H1 (cell line): ENCODE measurements around the gene PARD3. TPM values are rescaled to one million over a fixed set of nuclear protein-coding genes. Genes with fewer than 3 reads are reported as not detected.

Source experiments
- CTCF ChIA-PET: fragments of 300-600 bp; sonication (Branson Sonifier 250); formaldehyde crosslinking; loops from one replicate; lab custom pipeline; 2021; ENCODE audit not compliant: partially characterized antibody; lab: Charles Lee
- POLR2A ChIA-PET: fragments of 300-600 bp; sonication (Branson Sonifier 250); formaldehyde crosslinking; loops from one replicate; lab custom pipeline; 2021; ENCODE audit warnings: inconsistent platforms; ENCODE audit not compliant: partially characterized antibody; lab: Charles Lee
- DNase-seq, 2 experiments: peaks; one replicate each; pipeline versions ENCODE4 v3.0.0 to v3.0.0-alpha.2; 2010 to 2022; ENCODE audit warnings: low spot score in 2 of 2, low read depth in 1 of 2, mixed read lengths in 1 of 2
- FAIRE-seq: peaks from 2 replicates; lab custom pipeline; 2011; peaks lifted over from hg19 to GRCh38; lab: Jason Lieb, UNC
- H2AFZ ChIP-seq: 2 replicates; pipeline ENCODE4 v1.8.1; 2012; ENCODE audit warnings: low read length, inconsistent platforms
- H2AK5ac ChIP-seq: 2 replicates; pipeline ENCODE4 v1.6.1; 2013; ENCODE audit warnings: low read depth, low read length
- H2BK120ac ChIP-seq: replicated peaks from 2 replicates; pipeline ENCODE3; 2013; ENCODE audit warnings: low read depth, low read length, inconsistent platforms
- H2BK12ac ChIP-seq: 2 replicates; pipeline ENCODE4 v1.6.1; 2013; ENCODE audit warnings: low read depth, low read length
- H2BK15ac ChIP-seq: 2 replicates; pipeline ENCODE4 v1.6.1; 2013; ENCODE audit warnings: low read length
- H2BK20ac ChIP-seq: 2 replicates; pipeline ENCODE4 v1.6.1; 2013; ENCODE audit warnings: low read length
- H2BK5ac ChIP-seq: 2 replicates; pipeline ENCODE4 v1.6.1; 2013; ENCODE audit warnings: low read depth, low read length
- H3K14ac ChIP-seq: 2 replicates; pipeline ENCODE4 v1.6.1; 2013; ENCODE audit warnings: inconsistent platforms; ENCODE audit not compliant: insufficient read length
- H3K18ac ChIP-seq: 2 replicates; pipeline ENCODE4 v1.6.1; 2013; ENCODE audit warnings: low read length; ENCODE audit errors: extremely low read depth
- H3K23ac ChIP-seq: 2 replicates; pipeline ENCODE4 v1.6.1; 2013; ENCODE audit warnings: inconsistent platforms; ENCODE audit not compliant: insufficient read length
- H3K23me2 ChIP-seq: 2 replicates; pipeline ENCODE4 v1.6.1; 2013; ENCODE audit warnings: low read depth, low read length
- H3K27ac ChIP-seq: 2 replicates; pipeline ENCODE4 v1.6.1; 2011; ENCODE audit warnings: low read depth, low read length, inconsistent platforms
- H3K27me3 ChIP-seq, 4 experiments: replicated peaks in 1 of 4; 1 replicate in 1 of 4; 2 replicates in 3 of 4; pipeline versions ENCODE4 v1.6.1 to v1.8.1; 2011 to 2013; ENCODE audit warnings: low read length in 3 of 4, mild to moderate bottlenecking in 3 of 4, inconsistent platforms in 2 of 4, mixed read lengths in 2 of 4, moderate library complexity in 1 of 4; ENCODE audit not compliant: control insufficient read depth in 3 of 4, insufficient read depth in 3 of 4; ENCODE audit errors: extremely low read depth in 1 of 4
- H3K36me3 ChIP-seq, 4 experiments: 2 replicates each; pipeline versions ENCODE4 v1.6.1 to v1.8.1; 2011 to 2013; ENCODE audit warnings: mild to moderate bottlenecking in 4 of 4, low read length in 3 of 4, moderate library complexity in 2 of 4, control low read depth in 1 of 4, inconsistent platforms in 1 of 4; ENCODE audit not compliant: insufficient read depth in 4 of 4, control insufficient read depth in 2 of 4
- H3K4ac ChIP-seq: replicated peaks from 2 replicates; pipeline ENCODE3; 2013; ENCODE audit warnings: low read length, low read depth, mixed read lengths, inconsistent platforms; ENCODE audit not compliant: insufficient read length
- H3K4me1 ChIP-seq, 4 experiments: replicated peaks in 1 of 4; 1 replicate in 1 of 4; 2 replicates in 3 of 4; pipeline versions ENCODE4 v1.6.1 to v1.8.1; 2011 to 2013; ENCODE audit warnings: low read length in 3 of 4, inconsistent platforms in 2 of 4, mixed read lengths in 1 of 4; ENCODE audit not compliant: insufficient read depth in 4 of 4, control insufficient read depth in 3 of 4
- H3K4me2 ChIP-seq, 2 experiments: 2 replicates each; pipeline versions ENCODE4 v1.6.1 to v1.8.1; 2011 to 2013; ENCODE audit warnings: low read depth in 2 of 2, low read length in 2 of 2, control low read depth in 1 of 2, inconsistent platforms in 1 of 2, mild to moderate bottlenecking in 1 of 2; ENCODE audit not compliant: insufficient read depth in 1 of 2
- H3K4me3 ChIP-seq, 4 experiments: fragments of 200-600, 300-600 bp in 1 of 4; sonication (generic), shearing (Covaris generic), sonication (Bioruptor Twin) in 1 of 4; 2 replicates each; pipeline versions ENCODE4 v1.5.1 to v1.8.1; 2011 to 2016; ENCODE audit warnings: low read length in 4 of 4, low read depth in 3 of 4, control low read depth in 2 of 4, inconsistent platforms in 2 of 4, mild to moderate bottlenecking in 2 of 4, mixed read lengths in 1 of 4, moderate library complexity in 1 of 4; ENCODE audit not compliant: insufficient read depth in 2 of 4; ENCODE audit errors: extremely low read depth in 1 of 4
- H3K56ac ChIP-seq: replicated peaks from 2 replicates; pipeline ENCODE3; 2013; ENCODE audit warnings: low read depth, mild to moderate bottlenecking, mixed read lengths, low read length, inconsistent platforms; ENCODE audit not compliant: insufficient read length
- H3K79me1 ChIP-seq: 2 replicates; pipeline ENCODE4 v1.6.1; 2013; ENCODE audit warnings: low read depth, low read length, control low read depth
- H3K79me2 ChIP-seq, 2 experiments: 2 replicates each; pipeline versions ENCODE4 v1.6.1 to v1.8.1; 2012 to 2013; ENCODE audit warnings: low read length in 2 of 2, mild to moderate bottlenecking in 2 of 2, inconsistent platforms in 1 of 2; ENCODE audit not compliant: insufficient read depth in 2 of 2, control insufficient read depth in 1 of 2
- H3K9ac ChIP-seq, 4 experiments: replicated peaks in 1 of 4; 1 replicate in 1 of 4; 2 replicates in 3 of 4; pipeline versions ENCODE4 v1.6.1 to v1.8.1; 2011 to 2013; ENCODE audit warnings: low read depth in 3 of 4, low read length in 3 of 4, control low read depth in 2 of 4, mild to moderate bottlenecking in 2 of 4, moderate library complexity in 2 of 4, inconsistent platforms in 1 of 4; ENCODE audit errors: extremely low read depth in 1 of 4
- H3K9me3 ChIP-seq, 2 experiments: 2 replicates each; pipeline versions ENCODE4 v1.6.1 to v1.8.1; 2012 to 2013; ENCODE audit warnings: mild to moderate bottlenecking in 2 of 2, moderate library complexity in 2 of 2, control low read depth in 1 of 2, inconsistent platforms in 1 of 2, low read depth in 1 of 2, low read length in 1 of 2, mixed read lengths in 1 of 2; ENCODE audit not compliant: insufficient read depth in 2 of 2
- H4K20me1 ChIP-seq, 2 experiments: replicated peaks in 1 of 2; 2 replicates each; pipeline versions ENCODE3 to v1.8.1; 2011 to 2013; ENCODE audit warnings: inconsistent platforms in 2 of 2, low read length in 2 of 2, mild to moderate bottlenecking in 1 of 2; ENCODE audit not compliant: insufficient read depth in 2 of 2, control insufficient read depth in 1 of 2
- H4K5ac ChIP-seq: 2 replicates; pipeline ENCODE4 v1.6.1; 2013; ENCODE audit warnings: low read length, low read depth, mixed read lengths, inconsistent platforms; ENCODE audit not compliant: insufficient read length
- H4K8ac ChIP-seq: 2 replicates; pipeline ENCODE4 v1.8.0; 2013; ENCODE audit warnings: mild to moderate bottlenecking, moderate library complexity, low read length, inconsistent platforms; ENCODE audit not compliant: insufficient read depth; ENCODE audit errors: extremely low read depth
- H4K91ac ChIP-seq: replicated peaks from 2 replicates; pipeline ENCODE3; 2013; ENCODE audit warnings: low read length, mixed read lengths, inconsistent platforms; ENCODE audit not compliant: insufficient read length
- CBX5 ChIP-seq: fragments of 300-800, 300-1000 bp; sonication (generic); IDR thresholded peaks from 2 replicates; pipeline ENCODE4 v1.7.1; 2016; ENCODE audit warnings: antibody characterized with exemption, low read length, low read depth
- CBX8 ChIP-seq: fragments of 300-800, 300-1000 bp; sonication (generic); IDR thresholded peaks from 2 replicates; pipeline ENCODE4 v1.7.1; 2016; ENCODE audit warnings: low read depth, low read length, borderline replicate concordance
- CTBP2 ChIP-seq: IDR thresholded peaks from 2 replicates; pipeline ENCODE4 v1.7.0; 2011; ENCODE audit warnings: borderline replicate concordance, mild to moderate bottlenecking, moderate library complexity, mixed read lengths, low read length; ENCODE audit not compliant: insufficient read depth, insufficient read length
- KDM5A ChIP-seq: fragments of 200-600 bp; IDR thresholded peaks from 2 replicates; pipeline ENCODE4 v1.7.1; 2012; ENCODE audit warnings: mild to moderate bottlenecking, low read length, inconsistent platforms, mixed read lengths
- MAX ChIP-seq: IDR thresholded peaks from 2 replicates; pipeline ENCODE4 v1.6.1; 2012; ENCODE audit warnings: inconsistent platforms
- NANOG ChIP-seq: IDR thresholded peaks from 2 replicates; pipeline ENCODE4 v1.6.1; 2011; ENCODE audit warnings: low read length, low read depth, mild to moderate bottlenecking, inconsistent platforms; ENCODE audit not compliant: insufficient read depth, poor library complexity, severe bottlenecking
- NRF1 ChIP-seq: IDR thresholded peaks from 2 replicates; pipeline ENCODE4 v1.6.1; 2011; ENCODE audit warnings: mild to moderate bottlenecking, low read depth, low read length, improper control_type of control experiment
- RFX5 ChIP-seq: IDR thresholded peaks from 2 replicates; pipeline ENCODE4 v1.6.1; 2011; ENCODE audit warnings: low read depth, low read length, improper control_type of control experiment, borderline replicate concordance
- SIRT6 ChIP-seq: IDR thresholded peaks from one replicate; pipeline ENCODE4 v1.7.1; 2012; ENCODE audit warnings: low read length, inconsistent platforms
- SRF ChIP-seq: IDR thresholded peaks from 2 replicates; pipeline ENCODE4 v1.6.1; 2011; ENCODE audit warnings: mild to moderate bottlenecking, low read depth, low read length, moderate library complexity
- SUZ12 ChIP-seq: fragments of 200-600 bp; sonication (generic); IDR thresholded peaks from 2 replicates; pipeline ENCODE4 v1.6.1; 2012; ENCODE audit warnings: mild to moderate bottlenecking, inconsistent platforms, low read length, moderate library complexity, mixed read lengths
- YY1 ChIP-seq: IDR thresholded peaks from 2 replicates; pipeline ENCODE4 v1.6.1; 2011; ENCODE audit warnings: low read depth, mild to moderate bottlenecking, low read length
- WGBS, 2 experiments: shearing (Covaris generic) in 1 of 2; methylation state at CpG; one replicate each; pipeline versions ENCODE4 v1.1.6 to v1.1.7; 2013 to 2015; ENCODE audit warnings: low lambda C conversion rate in 2 of 2, mixed read lengths in 2 of 2, inconsistent platforms in 1 of 2, low coverage in 1 of 2, missing lambda C conversion rate in 1 of 2; ENCODE audit not compliant: insufficient replicate concordance in 2 of 2, insufficient coverage in 1 of 2, insufficient read length in 1 of 2; ENCODE audit errors: extremely low coverage in 1 of 2, missing lambda C conversion rate in 1 of 2; 5-methylcytosine and 5-hydroxymethylcytosine counted together
- polyA plus RNA-seq, 7 experiments: library from polyadenylated mRNA; depleted of rRNA in 3 of 7; stranded (reverse) in 5 of 7; unstranded in 2 of 7; fragments of >200 nt in 5 of 7; fragments of 200-250 nt in 2 of 7; gene quantifications; 1 replicate in 5 of 7; 2 replicates in 1 of 7; 4 replicates in 1 of 7; pipeline versions ENCODE4 v1.2.1 to v1.2.3, GENCODE V29; 2011 to 2013; ENCODE audit warnings: missing spikeins in 2 of 7, mixed read lengths in 2 of 7
- total RNA-seq: library from RNA; stranded (reverse); fragmentation: NEBNext Ultra II Directional; extraction: Animal tissue kit (Norgen Biotek cat#: 25700); gene quantifications from 2 replicates; pipeline ENCODE4 v1.2.1, GENCODE V29; 2021

Gene PARD3
- total and polyA plus RNA-seq, 2 of the 8 experiments (the other 6 are each of a cell fraction or from before 2014, with no cell fraction given): 19.7 to 49.1 TPM

GRCh38 chr10:34503704-34504103 lies 311.4 kb downstream of the PARD3 start:
- Histone ChIP-seq H4K8ac (no peak overlapping the region), H4K91ac (no peak overlapping the region), H3K18ac (no peak overlapping the region), H2BK12ac (no peak overlapping the region), H2AFZ (no peak overlapping the region), H2AK5ac (no peak overlapping the region), H4K20me1 (no peaks in the 10 kb centered on the region), H3K79me1 (peaks cover 2% of the 10 kb centered on the region; the same call in 1 of the 2 replicates), H3K4me1 (peaks cover 0 to 12% (median 8%) of the 10 kb centered on the region in 4 experiments; a peak in 4 of 7 replicates), H2BK120ac (no peak overlapping the region), H3K27me3 (no peaks in the 10 kb centered on the region), H3K4me3 (no peak overlapping the region), H3K56ac (no peak overlapping the region), H3K79me2 (peaks cover 0 to 9% of the 10 kb centered on the region in 2 experiments; a peak in 2 of 4 replicates), H3K9me3 (no peaks in the 10 kb centered on the region), H2BK5ac (no peak overlapping the region), H2BK15ac (no peak overlapping the region), H4K5ac (no peak overlapping the region), H3K9ac (no peak overlapping the region), H3K14ac (no peak overlapping the region), H3K23ac (no peak overlapping the region), H3K4ac (no peak overlapping the region), H2BK20ac (no peak overlapping the region), H3K4me2 (no peak overlapping the region), H3K27ac (no peak overlapping the region), H3K36me3 (no peaks in the 10 kb centered on the region), H3K23me2 (no peaks in the 10 kb centered on the region)
- no peak for FAIRE-seq
- CTCF ChIA-PET: interaction anchor here (0.6 to 2.2 kb wide), 2 partner anchors 135 to 481 kb away, joined by 3 to 7 read pairs; no protein-coding TSS in a partner anchor
- DNase-seq: no peak
- POLR2A ChIA-PET: interaction anchor here (0.8 kb wide), 1 partner anchor 13 kb away, joined by 3 read pairs; no protein-coding TSS in a partner anchor
- TF ChIP-seq CBX5 (no peak), RFX5 (no peak), NRF1 (no peak), MAX (no peak), SUZ12 (no peak), CBX8 (no peak), SRF (no peak), SIRT6 (no peak), CTBP2 (no peak), YY1 (no peak), NANOG (no peak), KDM5A (no peak)
- WGBS, 2 experiments: 83% methylated on average over 2 of the region's 2 CpGs; no CpG with 5 or more reads in 1 of the 2 experiments
